Ureter (tissue), 1 donor: ENCODE data around the gene CEP83. TPM values are rescaled to one million over a fixed set of nuclear protein-coding genes. Genes with fewer than 3 reads are reported as not detected.
"Not testable (repeated sequence)": the region's sequence is repeated elsewhere in the genome, so short reads cannot be mapped to it uniquely, and the experiment has no call there.

Experiments used
- DNase-seq: peaks from one replicate; pipeline ENCODE4 v3.0.0-alpha.2; 2020; ENCODE audit warnings: low spot score
- total RNA-seq: library from RNA; stranded (reverse); gene quantifications from one replicate; pipeline ENCODE4 v1.2.4, GENCODE V29; 2023
- donor health status: DM: yes; HTN: yes; CAD: no.

CEP83 gene
- total RNA-seq, 1 donor from 2014 or later, result 29.5 TPM

DNA sequence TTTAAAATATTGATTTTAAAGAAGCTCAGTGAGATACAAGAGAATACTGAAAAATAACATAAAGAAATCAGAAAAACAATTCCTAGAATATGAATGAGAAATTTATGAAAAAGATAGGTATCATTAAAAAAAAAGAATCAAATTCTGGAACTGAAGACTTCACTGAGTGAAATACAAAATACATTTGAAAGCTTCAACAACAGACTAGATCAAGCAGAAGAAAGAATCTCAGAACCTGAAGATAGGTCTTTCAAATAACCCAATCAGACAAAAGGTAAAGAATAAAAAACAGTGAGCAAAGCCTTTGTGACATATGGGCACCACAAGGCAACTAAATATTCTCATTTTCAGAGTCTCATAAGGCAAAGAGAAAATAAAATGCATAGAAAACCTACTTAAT, 29.4 kb downstream of the CEP83 start:
- no peak for DNase-seq

DNA sequence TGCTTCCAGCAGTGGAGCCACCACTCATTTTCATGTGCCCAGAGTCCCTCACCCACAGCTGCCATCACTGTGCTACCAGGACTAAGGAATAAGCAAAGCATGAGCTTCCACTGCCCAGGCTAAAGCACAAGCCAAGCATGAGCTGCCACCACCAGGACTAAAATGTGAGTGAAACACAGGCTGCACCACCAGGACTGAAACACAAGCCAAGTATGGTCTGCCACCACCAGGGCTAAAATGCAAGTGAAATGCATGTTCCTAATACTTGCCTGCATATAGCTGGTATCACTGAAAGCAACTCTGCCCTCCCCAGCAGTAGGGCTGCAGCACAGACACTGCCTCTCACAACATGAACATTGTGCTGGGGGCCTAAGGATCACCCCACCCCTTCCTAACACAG, 30.0 kb downstream of the CEP83 start:
- DNase-seq, result no peak

DNA sequence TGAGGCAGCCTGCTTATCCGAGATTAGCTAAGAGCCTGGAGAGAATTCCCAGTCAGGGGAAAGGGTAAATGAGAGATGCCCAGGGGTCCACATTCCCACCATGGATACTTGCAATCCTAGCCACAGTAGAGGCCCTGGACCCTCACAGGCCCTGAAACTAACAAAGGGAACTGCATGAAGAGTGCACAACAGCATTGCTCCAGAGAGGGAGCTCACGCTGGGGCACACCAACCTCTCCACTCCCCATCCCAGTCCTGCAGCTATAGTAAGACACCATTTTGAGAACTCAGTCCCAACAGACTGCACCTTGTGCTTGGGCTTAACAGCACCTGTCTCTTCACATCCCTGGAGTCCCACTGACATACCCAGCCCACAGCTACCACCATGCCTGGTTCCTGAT, 30.5 kb downstream of the CEP83 start:
- no peak for DNase-seq

DNA sequence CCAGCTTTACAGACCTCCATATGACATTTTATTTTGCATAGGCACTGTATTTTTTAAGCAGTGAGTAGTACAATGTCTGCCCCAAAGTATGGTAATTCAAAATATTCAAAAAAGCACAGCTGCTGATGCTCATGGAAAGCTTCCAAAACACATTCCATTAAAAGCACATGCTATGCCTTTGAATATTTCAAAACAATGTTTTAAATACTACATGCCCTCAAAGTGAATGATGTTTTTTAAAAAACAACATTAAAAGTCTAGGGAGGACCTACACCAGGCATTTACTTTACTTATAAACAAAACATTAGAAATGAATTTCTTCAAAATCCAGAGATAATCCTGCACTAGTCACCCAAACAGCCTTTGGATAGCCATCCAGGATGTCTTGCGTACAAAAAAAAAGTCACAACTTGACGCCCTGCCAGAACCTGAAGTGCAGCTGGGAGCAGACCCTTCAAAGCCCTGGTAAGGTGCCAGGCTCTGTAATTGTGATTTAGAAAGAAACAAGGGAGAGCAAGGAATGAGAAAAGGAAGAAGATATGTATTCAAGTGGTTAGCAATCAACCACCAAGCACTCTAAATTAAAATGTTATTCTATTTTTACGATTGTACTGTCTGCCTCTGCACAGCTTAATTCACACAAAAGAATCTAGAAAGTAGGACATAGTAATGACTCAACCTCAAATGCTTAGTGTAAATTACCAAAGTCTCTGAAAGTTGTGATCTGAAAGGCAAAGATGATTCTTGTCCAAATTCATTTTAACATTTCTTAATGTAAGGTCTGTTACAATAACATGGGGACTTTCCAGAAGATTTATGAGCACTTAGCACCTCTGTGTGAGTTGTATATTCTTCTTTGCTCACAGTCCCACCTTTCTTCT, 31.9 kb downstream of the CEP83 start:
- DNase-seq, result no peak

DNA sequence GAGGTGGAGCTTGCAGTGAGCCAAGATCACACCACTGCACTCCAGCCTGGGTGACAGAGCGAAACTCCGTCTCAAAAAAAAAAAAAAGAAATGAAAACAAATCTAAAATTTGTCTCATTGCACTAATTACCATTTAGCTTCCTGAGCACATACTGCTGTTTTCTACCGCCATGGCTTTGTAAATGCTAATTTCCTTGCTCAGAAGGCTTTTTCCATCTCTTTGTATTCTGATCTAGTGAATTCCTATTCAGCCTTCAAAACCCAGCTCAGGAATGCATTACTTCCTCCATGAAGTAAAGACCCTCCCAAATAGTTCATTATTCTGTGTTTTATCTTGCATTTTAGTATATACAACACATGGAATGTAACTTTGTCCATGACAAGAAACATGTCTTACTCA, 33.6 kb downstream of the CEP83 start:
- DNase-seq, result no peak

DNA sequence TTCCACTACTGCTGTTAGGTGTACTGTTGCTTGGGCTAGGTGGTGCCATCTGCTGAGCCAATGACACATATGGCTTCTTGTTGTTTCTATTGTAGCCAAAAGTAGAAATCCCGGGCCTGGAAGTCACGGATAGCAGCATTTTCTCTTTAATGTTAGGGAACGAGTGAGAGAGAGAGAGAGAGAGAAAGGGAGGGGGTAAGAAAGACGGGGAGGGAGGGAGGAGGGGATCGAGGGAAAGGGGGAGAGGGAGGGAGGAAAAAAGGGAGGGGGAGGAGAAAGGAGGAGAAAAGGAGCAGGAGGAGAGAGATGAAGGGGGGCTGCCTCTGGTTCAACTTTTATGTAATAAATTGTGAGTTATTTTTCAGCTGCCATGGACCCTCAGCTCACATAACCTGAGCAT, 34.8 kb downstream of the CEP83 start:
- DNase-seq, result not testable (repeated sequence)

DNA sequence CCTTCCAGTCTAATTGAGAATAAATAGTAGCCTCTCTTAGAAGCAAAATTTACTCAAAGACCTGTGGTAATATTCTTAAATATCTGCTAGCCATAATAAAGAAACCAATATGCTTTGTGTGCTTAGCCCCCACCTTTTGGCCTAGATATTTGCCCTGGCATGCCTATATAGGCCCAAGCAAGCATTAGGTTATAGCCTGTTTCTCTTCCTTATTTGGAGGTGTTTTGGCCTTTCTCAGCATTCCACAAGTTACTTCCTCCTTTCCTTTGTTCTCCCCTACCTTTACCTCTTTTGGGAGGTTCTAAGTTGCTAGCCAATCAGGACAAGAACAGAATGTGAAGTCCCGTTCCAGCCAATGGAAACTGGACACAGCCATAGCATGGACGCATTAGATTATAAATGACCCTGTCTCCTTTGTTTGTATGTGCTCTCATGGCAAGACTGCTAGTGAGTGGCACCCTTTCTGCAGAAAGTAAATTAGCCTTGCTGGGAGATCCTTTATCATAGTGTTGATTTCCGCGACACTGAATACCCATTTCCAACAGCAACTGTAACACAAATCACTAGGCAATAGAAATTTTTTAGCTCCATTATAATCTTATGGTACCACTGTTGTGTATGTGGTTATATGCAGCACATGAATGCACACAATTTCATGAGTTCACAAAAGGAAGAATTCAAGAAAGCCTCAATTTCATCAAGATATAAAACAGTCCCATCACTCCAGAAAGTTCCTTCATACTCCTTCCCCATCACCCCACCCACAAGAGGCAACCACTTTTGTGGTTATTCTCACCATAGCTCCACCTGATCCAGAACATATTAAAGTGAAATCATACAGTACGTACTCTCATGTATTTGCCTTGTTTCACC, 37.6 kb downstream of the CEP83 start:
- no peak for DNase-seq

DNA sequence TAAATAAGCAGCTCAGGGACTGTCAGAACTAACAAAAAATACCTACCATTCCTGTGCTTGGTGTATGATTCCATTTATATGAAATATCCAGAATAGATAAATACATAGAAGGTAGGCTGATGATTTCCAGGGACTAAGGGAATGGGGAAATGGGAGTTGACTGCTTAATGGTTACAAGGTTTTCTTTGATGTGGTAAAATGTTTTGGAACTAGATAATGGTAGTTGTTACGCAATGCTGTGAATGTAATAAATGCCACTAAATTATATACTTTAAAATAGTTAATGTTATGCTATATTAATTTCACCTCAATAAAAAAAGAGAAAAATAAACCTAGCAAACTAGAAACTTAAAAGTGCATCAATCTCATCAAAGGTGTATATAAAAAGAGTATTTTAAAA, 41.1 kb downstream of the CEP83 start:
- DNase-seq, result no peak

DNA sequence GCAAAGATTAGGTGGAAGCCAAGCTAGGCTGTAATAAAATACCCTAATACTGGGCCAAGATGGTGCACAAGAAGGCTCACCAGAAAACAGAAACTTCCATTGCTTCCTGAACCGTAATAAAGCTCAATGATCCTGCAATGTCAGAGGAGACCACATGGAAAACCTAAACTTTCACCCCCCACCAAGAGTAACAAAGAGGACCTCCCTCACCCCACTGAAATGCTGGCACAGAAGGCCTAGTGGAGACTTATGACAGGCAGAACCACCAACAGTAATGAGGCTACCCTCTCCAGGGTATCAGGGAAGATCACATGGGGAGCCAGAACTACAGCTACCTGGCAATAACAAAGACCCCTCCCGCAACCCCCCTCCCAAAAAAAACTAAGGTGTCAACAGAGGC, 43.1 kb downstream of the CEP83 start:
- DNase-seq, result no peak

DNA sequence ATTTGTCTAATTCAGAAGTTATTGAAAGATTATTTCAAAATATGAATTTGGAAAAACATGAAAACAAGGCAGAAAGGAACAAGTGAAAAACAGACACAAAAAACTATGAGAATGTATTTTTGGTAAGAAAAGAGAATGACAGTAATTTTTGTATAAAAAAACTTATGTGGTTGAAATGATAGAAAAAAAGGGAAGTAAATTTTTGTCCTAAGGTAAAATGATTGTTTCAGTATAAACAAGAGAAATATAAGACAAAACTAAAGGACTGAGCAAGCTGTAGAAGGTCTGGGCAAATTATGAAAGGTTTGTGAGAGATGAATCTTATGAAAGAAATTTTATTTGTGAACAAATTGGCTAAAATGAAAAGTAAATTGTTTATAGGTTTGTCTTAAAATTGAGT, 44.6 kb downstream of the CEP83 start:
- DNase-seq, result no peak

DNA sequence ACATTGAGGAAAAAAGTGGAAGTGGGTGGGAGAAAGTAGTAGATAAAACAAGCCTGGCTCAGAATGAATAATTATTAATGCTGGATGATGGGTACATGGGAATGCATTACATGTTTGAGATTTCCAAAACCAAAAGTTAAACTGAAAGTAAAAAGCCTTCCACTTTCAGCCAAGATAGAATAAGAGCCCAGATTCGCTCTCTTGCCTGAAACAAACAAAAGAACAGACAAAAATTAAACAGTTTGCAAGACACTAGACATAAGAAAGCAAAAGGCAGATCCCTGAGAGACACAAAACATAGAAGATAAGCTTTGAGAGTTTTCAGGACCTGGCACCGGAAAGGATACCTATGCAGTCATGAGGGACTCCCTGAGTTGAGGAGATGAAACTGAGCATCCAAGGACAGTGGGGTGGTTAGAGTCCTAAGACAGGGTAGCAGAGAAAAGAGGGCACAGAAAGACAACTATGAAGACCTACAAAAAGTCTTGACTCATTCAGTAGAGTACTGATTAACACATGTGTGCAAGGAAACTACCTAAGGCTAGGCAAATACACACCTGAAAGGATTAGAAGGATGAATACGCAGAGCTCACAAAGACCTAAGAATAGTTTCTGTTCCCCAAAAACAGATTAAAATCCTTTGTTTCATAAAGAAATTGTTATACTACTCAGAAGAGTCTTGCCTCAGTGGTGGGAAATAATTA, 54.1 kb downstream of the CEP83 start:
- no peak for DNase-seq

DNA sequence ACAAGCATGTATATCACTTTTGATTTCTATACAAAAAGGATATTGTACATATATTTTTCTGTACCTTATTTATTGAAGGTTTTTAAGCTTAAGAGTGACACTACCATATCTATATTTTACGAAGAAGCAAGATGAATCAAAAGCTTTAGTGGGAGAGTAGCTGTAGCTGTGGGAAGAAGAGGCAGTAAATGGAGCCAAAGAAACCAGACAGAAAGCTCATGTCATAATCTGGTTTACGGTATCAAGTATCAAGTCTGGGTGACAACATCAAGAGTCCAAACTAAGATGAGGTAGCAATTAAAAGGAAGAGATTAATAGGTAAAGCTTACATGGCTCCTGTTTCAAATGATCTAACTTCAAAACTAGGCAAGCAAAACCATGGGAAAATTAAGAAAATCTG, 54.8 kb downstream of the CEP83 start:
- DNase-seq, result no peak

DNA sequence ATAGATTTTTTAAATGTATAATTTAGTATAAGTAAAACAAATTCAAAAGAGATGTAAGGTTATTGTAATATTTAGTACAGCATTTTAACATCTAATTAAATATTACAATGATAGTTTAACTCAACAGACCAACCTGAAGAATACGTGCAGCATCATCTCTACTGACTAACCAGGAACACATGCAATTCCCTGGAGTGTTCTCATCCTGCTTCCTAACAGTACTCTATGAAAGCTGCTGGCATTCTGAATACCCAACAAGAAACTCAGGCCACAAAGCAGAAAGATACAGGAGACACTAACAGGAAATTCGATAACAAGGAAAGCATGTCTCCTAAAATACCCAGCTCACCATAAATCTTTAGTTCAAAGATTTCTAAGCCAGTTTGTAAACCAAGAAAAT, 58.3 kb downstream of the CEP83 start:
- no peak for DNase-seq

DNA sequence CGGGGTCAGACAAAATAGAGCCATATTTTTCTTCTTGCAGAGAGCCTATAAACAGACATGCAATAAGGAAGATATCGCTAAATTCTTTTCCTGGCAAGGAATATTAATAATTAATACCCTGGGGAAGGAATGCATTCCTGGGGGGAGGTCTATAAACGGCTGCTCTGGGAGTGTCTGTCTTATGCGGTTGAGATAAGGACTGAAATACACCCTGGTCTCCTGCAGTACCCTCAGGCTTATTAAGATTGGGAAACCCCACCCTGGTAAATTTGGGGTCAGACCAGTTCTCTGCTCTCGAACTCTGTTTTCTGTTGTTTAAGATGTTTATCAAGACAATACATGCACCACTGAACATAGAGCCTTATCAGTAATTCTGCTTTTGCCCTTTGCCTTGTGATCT, 61.0 kb downstream of the CEP83 start:
- DNase-seq, result not testable (repeated sequence)

DNA sequence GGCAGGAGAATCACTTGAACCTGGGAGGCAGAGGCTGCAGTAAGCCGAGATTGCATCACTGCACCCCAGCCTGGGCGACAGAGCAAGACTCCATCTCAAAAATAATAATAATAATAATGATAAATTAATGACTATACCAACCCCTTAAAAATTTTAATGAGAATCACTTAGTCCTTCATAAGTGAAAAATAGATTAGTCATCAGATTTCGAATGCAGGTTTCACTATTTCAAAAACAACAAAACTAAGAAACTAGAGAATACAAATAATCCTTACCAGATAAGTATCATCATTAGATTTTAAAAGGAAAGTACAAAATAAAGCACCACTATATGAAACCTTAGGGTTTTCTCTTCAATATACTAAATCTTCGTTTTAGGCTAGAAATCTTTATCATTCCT, 62.3 kb downstream of the CEP83 start:
- no peak for DNase-seq

DNA sequence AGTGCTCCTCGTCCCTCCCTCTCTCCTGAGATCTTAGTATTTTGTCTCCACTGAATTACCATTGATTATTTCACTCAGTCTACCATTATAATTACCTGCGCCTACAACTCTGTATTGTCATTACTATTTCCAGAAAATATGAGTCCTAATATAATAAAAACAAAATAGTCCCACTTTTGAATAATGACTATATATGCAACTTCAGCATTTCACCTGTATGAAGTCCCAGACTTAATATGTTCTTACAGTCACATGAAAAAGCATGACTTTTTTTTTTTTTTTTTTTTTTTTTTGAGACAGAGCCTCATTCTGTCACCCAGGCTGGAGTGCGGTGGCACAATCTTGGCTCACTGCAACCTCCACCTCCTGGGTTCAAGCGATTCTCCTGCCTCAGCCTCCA, 63.7 kb downstream of the CEP83 start:
- not testable (repeated sequence) for DNase-seq

DNA sequence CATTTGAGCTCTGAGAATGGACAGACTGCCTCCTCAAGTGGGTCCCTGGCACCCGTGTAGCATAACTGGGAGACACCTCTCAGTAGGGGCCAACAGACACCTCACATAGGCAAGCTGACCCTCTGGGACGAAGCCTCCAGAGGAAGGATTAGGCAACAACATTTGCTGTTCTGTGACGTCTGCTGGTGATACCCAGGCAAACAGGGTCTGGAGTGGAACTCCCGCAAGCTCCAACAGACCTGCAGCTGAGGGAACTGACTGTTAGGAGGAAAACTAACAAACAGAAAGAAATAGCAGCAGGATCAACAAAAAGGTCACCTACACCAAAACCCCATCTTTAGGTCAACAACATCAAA, 69.6 kb downstream of the CEP83 start:
- DNase-seq, result no peak

DNA sequence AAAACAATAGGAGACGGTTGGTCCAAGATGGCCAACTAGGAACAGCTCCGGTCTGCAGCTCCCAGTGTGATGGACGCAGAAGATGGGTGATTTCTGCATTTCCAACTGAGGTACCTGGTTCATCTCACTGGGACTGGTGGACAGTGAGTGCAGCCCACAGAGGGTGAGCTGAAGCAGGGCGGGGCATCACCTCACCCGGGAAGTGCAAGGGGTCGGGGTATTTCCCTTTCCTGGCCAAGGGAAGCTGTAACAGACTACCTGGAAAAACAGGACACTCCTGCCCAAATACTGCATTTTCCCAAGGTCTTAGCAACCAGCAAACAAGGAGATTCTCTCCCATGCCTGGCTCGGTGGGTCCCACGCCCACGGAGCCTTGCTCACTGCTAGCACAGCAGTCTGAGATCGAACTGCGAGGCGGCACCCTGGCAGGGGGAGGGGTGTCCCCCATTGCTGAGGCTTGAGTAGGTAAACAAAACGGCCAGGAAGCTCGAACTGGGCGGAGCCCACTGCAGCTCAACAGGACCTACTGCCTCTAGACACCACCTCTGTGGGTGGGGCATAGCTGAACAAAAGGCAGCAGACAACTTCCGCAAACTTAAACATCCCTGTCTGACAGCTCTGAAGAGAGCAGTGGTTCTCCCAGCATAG, 70.1 kb downstream of the CEP83 start:
- not testable (repeated sequence) for DNase-seq

DNA sequence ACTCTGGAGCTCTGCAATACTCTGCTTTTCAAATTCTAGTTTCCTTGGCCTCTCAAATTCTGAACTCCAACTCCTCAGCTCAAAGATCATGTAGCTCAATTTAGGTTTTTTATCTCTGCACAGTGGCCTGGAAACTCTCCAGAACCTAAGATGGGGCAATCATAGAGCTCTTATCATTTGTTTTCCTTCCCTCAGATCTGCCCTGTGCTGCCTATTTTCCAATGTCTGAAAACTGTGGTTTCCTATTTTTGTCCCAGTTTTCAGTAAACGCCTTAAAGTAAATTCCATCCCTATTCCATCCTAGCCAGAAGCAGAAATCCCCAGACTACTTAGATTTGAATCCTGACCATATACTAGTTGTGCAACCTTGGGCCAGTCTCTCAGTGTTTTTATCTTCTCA, 73.2 kb downstream of the CEP83 start:
- no peak for DNase-seq

DNA sequence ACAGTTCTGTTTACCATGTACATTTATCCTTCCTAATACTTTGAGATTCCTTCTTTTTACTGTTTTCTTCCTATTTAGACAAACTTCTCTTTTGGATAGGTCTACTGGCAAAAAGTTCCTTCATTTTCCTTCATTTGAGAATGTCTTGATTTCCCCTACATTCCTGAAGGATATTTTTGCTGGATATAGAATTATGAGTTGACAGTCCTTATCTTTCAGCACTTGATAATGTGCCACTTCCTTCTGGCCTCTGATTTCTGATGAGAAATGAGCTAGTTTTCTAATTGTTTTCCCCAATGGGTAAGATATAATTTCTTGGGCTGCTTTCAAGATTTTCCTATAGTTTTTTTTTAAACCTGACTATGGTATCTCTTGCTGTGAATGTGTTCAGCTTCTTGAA, 75.6 kb downstream of the CEP83 start:
- no peak for DNase-seq

DNA sequence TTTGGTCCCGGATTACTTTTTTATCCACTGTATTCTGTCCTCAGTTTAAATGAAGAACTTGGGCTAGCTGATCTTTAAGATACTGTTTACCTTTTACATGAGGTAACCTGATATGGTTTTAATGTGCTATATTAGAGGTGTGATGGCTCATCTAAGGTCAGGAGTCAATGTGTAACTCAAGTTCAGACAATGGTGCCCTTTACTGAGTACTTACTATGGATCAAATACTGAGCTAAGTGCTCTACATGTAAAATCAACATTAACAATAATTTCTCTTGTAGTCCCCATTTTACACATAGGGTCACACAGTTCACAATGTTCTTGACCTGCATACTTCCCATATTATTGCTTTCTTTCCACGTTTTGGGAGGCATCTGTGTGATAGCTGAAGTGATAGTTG, 79.2 kb downstream of the CEP83 start:
- DNase-seq, result no peak
